A549 (cell line): Measurements from ENCODE around the gene ARVCF. TPM values are rescaled to one million over a fixed set of nuclear protein-coding genes. Genes with fewer than 3 reads are reported as not detected.

Experiments
- ATAC-seq, 2 experiments: fragments of 200-7000 bp in 1 of 2; fragments of >200 bp in 1 of 2; cut with Nextera tagmentation in 1 of 2; cut with Tn5 transposase in 1 of 2; 3 replicates each; pipeline versions ENCODE4 v1.8.0 to v1.9.1; 2018 to 2020; ENCODE audit warnings: mild to moderate bottlenecking in 1 of 2, moderate library complexity in 1 of 2
- CTCF ChIA-PET: fragments of 300-600 bp; sonication (Branson Sonifier 250); formaldehyde crosslinking; extraction: SDS; loops from one replicate; lab custom pipeline; 2021; ENCODE audit warnings: antibody characterized with exemption, inconsistent platforms; lab: Yijun Ruan, JAX
- POLR2A ChIA-PET: fragments of 350-600 bp; formaldehyde crosslinking; extraction: SDS; loops from one replicate; lab custom pipeline; 2021; ENCODE audit warnings: antibody characterized with exemption, inconsistent platforms; lab: Yijun Ruan, JAX
- DNase-seq, 2 experiments: peaks; one replicate each; pipeline versions ENCODE4 v3.0.0 to v3.0.0-alpha.2; 2011 to 2016; ENCODE audit warnings: low read depth in 1 of 2, low spot score in 1 of 2
- FAIRE-seq: peaks from 2 replicates; lab custom pipeline; 2011; peaks lifted over from hg19 to GRCh38; lab: Jason Lieb, UNC
- H3K27ac ChIP-seq, 2 experiments: fragments of >200 bp; sonication (Bioruptor Twin); formaldehyde crosslinking; 3 replicates each; pipeline ENCODE4 v1.5.1; 2016 to 2017
- H3K4me1 ChIP-seq: fragments of >200 bp; sonication (Bioruptor Twin); formaldehyde crosslinking; 3 replicates; pipeline ENCODE4 v1.6.1; 2016
- H3K4me2 ChIP-seq: fragments of >200 bp; sonication (Bioruptor Twin); formaldehyde crosslinking; 3 replicates; pipeline ENCODE4 v1.6.1; 2016
- H3K4me3 ChIP-seq: fragments of >200 bp; sonication (Bioruptor Twin); formaldehyde crosslinking; 3 replicates; pipeline ENCODE4 v1.5.1; 2016
- H3K9me3 ChIP-seq: fragments of >200 bp; sonication (Bioruptor Twin); formaldehyde crosslinking; 3 replicates; pipeline ENCODE4 v1.6.1; 2016
- CHD2 ChIP-seq: fragments of 150-350 bp; IDR thresholded peaks from 2 replicates; pipeline ENCODE4 v1.6.1; 2014; ENCODE audit warnings: low read length; ENCODE audit not compliant: partially characterized antibody
- EP300 ChIP-seq, 2 experiments: fragments of >200 bp; sonication (Bioruptor Twin); formaldehyde crosslinking; IDR thresholded peaks; 2 replicates in 1 of 2; 3 replicates in 1 of 2; pipeline ENCODE4 v1.6.1; 2016 to 2017
- FOSB ChIP-seq: fragments of 250-450 bp; sonication (Bioruptor Pico); IDR thresholded peaks from 2 replicates; pipeline ENCODE4 v1.5.0; 2020; ENCODE audit warnings: mild to moderate bottlenecking, moderate library complexity
- HOXA7 ChIP-seq: fragments of 250-450 bp; sonication (Bioruptor Pico); IDR thresholded peaks from 2 replicates; pipeline ENCODE4 v1.5.0; 2020; ENCODE audit warnings: mild to moderate bottlenecking, moderate library complexity
- MAFK ChIP-seq: fragments of 450-650 bp; IDR thresholded peaks from 2 replicates; pipeline ENCODE4 v1.6.1; 2014; ENCODE audit not compliant: partially characterized antibody
- MAZ ChIP-seq: fragments of 150-350 bp; IDR thresholded peaks from 2 replicates; pipeline ENCODE4 v1.6.1; 2014; ENCODE audit warnings: antibody characterized with exemption, low read depth, low read length, borderline replicate concordance
- MYC ChIP-seq: IDR thresholded peaks from 2 replicates; pipeline ENCODE4 v1.6.1; 2012; ENCODE audit warnings: mild to moderate bottlenecking, inconsistent platforms, low read length, improper control_type of control experiment, borderline replicate concordance
- NPAS2 ChIP-seq: fragments of 250-450 bp; sonication (Bioruptor Pico); IDR thresholded peaks from 2 replicates; pipeline ENCODE4 v1.8.0; 2022; ENCODE audit warnings: mild to moderate bottlenecking, moderate library complexity, borderline replicate concordance
- POLR2A ChIP-seq: IDR thresholded peaks from 2 replicates; pipeline ENCODE4 v1.6.1; 2012; ENCODE audit warnings: mild to moderate bottlenecking, low read length
- POLR2AphosphoS2 ChIP-seq: conservative IDR thresholded peaks from 2 replicates; pipeline ENCODE4 v1.6.1; 2012; ENCODE audit warnings: low read length, improper control_type of control experiment, inconsistent platforms
- RFX5 ChIP-seq: fragments of 450-650 bp; IDR thresholded peaks from 2 replicates; pipeline ENCODE4 v1.7.1; 2014; ENCODE audit warnings: antibody characterized with exemption, mild to moderate bottlenecking, moderate library complexity
- RNF2 ChIP-seq: fragments of 200-600 bp; sonication (generic); IDR thresholded peaks from 2 replicates; pipeline ENCODE4 v1.6.1; 2016; ENCODE audit warnings: low read depth, mild to moderate bottlenecking, antibody characterized with exemption, moderate library complexity, borderline replicate concordance
- ZFP36 ChIP-seq: fragments of 450-650 bp; IDR thresholded peaks from 2 replicates; pipeline ENCODE4 v1.6.1; 2014; ENCODE audit warnings: borderline replicate concordance; ENCODE audit not compliant: partially characterized antibody
- ZNF302 ChIP-seq: fragments of 250-450 bp; sonication (Bioruptor Pico); IDR thresholded peaks from 2 replicates; pipeline ENCODE4 v1.9.0; 2021; ENCODE audit warnings: inconsistent platforms, mild to moderate bottlenecking, moderate library complexity
- WGBS: methylation state at CpG from one replicate; pipeline ENCODE4 v1.1.6; 2017; ENCODE audit errors: missing lambda C conversion rate; 5-methylcytosine and 5-hydroxymethylcytosine counted together
- polyA plus RNA-seq, 4 experiments: library from polyadenylated mRNA; depleted of rRNA in 3 of 4; stranded (reverse); fragments of >200 nt; fragmentation: RNase III in 1 of 4; extraction: RNeasy Plus Mini Kit Qiagen cat#74134 plus additional on column Dnase treatment in 1 of 4; gene quantifications; 2 replicates in 3 of 4; 3 replicates in 1 of 4; pipeline ENCODE4 v1.2.3, GENCODE V29; 2011 to 2017
- TF ChIP-seq, protein P1 (sequence below): fragments of >200 bp; sonication (Bioruptor Twin); formaldehyde crosslinking; IDR thresholded peaks from 3 replicates; pipeline ENCODE4 v1.6.1; 2016
- TF ChIP-seq, protein P2 (sequence below): fragments of 200-600 bp; sonication (generic); IDR thresholded peaks from 2 replicates; pipeline ENCODE4 v1.6.1; 2016; ENCODE audit warnings: antibody characterized with exemption, mild to moderate bottlenecking, moderate library complexity
- TF ChIP-seq, protein P3 (sequence below): fragments of 250-450 bp; sonication (Bioruptor Pico); IDR thresholded peaks from 2 replicates; pipeline ENCODE4 v1.5.0; 2020; ENCODE audit warnings: low read depth, mild to moderate bottlenecking, moderate library complexity
- TF ChIP-seq, protein P4 (sequence below): fragments of 450-650 bp; IDR thresholded peaks from 2 replicates; pipeline ENCODE4 v1.6.1; 2014; ENCODE audit warnings: antibody characterized with exemption

ARVCF gene
- polyA plus RNA-seq, 2 of the 4 experiments (the other 2 are of a cell fraction): 0.81 to 2.1 TPM

DNA sequence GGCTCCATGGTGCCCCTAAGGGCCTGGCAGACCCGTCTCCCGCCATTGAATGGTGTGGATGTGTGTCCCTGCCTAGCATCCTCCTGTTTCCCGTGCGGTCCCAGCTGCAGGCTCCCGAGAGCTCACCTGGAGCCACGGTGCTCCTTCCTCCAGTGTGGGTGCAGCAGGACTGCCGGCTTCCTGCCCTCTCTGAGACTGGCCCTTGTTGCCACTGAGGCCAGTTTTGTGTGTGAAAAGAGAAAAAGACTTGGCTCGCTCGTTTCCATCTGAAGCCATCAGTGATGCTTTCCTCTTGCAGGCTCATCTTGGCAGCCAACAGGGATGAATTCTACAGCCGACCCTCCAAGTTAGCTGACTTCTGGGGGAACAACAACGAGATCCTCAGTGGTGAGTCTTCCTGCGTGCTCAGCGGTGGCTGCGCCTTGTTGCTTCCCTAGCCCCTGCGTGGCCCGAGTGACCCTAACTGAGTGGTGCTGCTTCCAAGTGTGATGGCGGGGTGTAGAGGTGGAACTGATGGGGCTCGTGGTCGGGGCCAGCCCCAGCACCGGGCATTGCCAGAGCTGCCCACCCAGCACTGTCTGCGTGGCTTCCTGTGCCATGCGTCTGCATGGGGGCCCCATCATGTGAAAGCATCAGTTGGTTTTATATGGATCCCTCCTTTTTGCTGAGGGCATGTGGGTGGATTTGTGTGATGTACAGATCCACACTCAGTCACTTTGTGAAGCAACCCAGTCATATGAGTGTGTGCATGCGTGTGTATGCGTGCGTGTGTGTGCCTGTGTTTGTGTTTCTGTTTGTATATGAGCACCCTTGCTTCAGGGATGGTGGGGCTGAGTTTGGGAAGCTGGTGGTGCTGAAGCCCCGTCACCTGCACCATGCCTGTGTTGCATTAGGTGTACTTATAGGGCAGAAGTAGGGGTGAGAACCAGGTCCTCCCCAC is 26.7 kb upstream of the ARVCF start:
- Histone ChIP-seq H3K9me3 (0 out of 3 replicates have a peak, but pooled peaks cover 3% of the 10 kb centered on the region), H3K27ac (no peak overlapping the region), H3K4me1 (no peaks in the 10 kb centered on the region), H3K4me2 (no peak overlapping the region), H3K4me3 (no peak overlapping the region)
- TF ChIP-seq NPAS2 (CRISPR knock-in tag): no peak
- TF ChIP-seq, protein P1, sequence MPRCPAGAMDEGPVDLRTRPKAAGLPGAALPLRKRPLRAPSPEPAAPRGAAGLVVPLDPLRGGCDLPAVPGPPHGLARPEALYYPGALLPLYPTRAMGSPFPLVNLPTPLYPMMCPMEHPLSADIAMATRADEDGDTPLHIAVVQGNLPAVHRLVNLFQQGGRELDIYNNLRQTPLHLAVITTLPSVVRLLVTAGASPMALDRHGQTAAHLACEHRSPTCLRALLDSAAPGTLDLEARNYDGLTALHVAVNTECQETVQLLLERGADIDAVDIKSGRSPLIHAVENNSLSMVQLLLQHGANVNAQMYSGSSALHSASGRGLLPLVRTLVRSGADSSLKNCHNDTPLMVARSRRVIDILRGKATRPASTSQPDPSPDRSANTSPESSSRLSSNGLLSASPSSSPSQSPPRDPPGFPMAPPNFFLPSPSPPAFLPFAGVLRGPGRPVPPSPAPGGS: no peak
- no peak for TF ChIP-seq CHD2
- no peak for TF ChIP-seq ZFP36
- no peak for TF ChIP-seq MAFK
- no peak for TF ChIP-seq MYC
- TF ChIP-seq HOXA7 (CRISPR knock-in tag): no peak
- TF ChIP-seq EP300 (IDR thresholded peaks at IDR 0.05): no peak
- no peak for TF ChIP-seq RFX5
- no peak for TF ChIP-seq RNF2
- no peak for TF ChIP-seq POLR2A
- TF ChIP-seq FOSB (CRISPR knock-in tag): no peak
- TF ChIP-seq, protein P2, sequence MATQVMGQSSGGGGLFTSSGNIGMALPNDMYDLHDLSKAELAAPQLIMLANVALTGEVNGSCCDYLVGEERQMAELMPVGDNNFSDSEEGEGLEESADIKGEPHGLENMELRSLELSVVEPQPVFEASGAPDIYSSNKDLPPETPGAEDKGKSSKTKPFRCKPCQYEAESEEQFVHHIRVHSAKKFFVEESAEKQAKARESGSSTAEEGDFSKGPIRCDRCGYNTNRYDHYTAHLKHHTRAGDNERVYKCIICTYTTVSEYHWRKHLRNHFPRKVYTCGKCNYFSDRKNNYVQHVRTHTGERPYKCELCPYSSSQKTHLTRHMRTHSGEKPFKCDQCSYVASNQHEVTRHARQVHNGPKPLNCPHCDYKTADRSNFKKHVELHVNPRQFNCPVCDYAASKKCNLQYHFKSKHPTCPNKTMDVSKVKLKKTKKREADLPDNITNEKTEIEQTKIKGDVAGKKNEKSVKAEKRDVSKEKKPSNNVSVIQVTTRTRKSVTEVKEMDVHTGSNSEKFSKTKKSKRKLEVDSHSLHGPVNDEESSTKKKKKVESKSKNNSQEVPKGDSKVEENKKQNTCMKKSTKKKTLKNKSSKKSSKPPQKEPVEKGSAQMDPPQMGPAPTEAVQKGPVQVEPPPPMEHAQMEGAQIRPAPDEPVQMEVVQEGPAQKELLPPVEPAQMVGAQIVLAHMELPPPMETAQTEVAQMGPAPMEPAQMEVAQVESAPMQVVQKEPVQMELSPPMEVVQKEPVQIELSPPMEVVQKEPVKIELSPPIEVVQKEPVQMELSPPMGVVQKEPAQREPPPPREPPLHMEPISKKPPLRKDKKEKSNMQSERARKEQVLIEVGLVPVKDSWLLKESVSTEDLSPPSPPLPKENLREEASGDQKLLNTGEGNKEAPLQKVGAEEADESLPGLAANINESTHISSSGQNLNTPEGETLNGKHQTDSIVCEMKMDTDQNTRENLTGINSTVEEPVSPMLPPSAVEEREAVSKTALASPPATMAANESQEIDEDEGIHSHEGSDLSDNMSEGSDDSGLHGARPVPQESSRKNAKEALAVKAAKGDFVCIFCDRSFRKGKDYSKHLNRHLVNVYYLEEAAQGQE: no peak
- TF ChIP-seq, protein P3, sequence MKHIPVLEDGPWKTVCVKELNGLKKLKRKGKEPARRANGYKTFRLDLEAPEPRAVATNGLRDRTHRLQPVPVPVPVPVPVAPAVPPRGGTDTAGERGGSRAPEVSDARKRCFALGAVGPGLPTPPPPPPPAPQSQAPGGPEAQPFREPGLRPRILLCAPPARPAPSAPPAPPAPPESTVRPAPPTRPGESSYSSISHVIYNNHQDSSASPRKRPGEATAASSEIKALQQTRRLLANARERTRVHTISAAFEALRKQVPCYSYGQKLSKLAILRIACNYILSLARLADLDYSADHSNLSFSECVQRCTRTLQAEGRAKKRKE (CRISPR knock-in tag): no peak
- TF ChIP-seq, protein P4, sequence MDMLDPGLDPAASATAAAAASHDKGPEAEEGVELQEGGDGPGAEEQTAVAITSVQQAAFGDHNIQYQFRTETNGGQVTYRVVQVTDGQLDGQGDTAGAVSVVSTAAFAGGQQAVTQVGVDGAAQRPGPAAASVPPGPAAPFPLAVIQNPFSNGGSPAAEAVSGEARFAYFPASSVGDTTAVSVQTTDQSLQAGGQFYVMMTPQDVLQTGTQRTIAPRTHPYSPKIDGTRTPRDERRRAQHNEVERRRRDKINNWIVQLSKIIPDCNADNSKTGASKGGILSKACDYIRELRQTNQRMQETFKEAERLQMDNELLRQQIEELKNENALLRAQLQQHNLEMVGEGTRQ: no peak
- TF ChIP-seq POLR2AphosphoS2: no peak
- TF ChIP-seq ZNF302 (CRISPR knock-in tag): no peak
- TF ChIP-seq MAZ: no peak
- 96% methylated on average over 15 of the region's 26 CpGs for WGBS
- DNase-seq: no peak
- ChIA-PET POLR2A (no interaction called here), CTCF (no interaction called here)
- no peak for ATAC-seq
- no peak for FAIRE-seq
